GM23248 (cell line): Measurements from ENCODE around the gene GPR149. TPM values are rescaled to one million over a fixed set of nuclear protein-coding genes. Genes with fewer than 3 reads are reported as not detected.
A peak's percentile ranks its signal among the peaks of the same experiment; 100 is the strongest.

Source experiments
- DNase-seq: peaks from one replicate; pipeline ENCODE4 v3.0.0-alpha.2; 2015
- H2AFZ ChIP-seq: fragments of 200-600 bp; sonication (generic); 2 replicates; pipeline ENCODE4 v1.6.1; 2016; ENCODE audit warnings: antibody characterized with exemption
- H3F3A ChIP-seq: fragments of 200-600 bp; sonication (generic); 2 replicates; pipeline ENCODE4 v1.6.1; 2016; ENCODE audit warnings: mild to moderate bottlenecking, antibody characterized with exemption, mixed run types; ENCODE audit not compliant: insufficient read depth
- H3K27ac ChIP-seq: fragments of 200-600 bp; sonication (generic); 2 replicates; pipeline ENCODE4 v1.5.1; 2016; ENCODE audit warnings: mild to moderate bottlenecking
- H3K27me3 ChIP-seq: fragments of 200-600 bp; sonication (generic); replicated peaks from 2 replicates; pipeline ENCODE4 v1.6.1; 2016; ENCODE audit warnings: mild to moderate bottlenecking; ENCODE audit not compliant: insufficient read depth
- H3K36me3 ChIP-seq: fragments of 200-600 bp; sonication (generic); 2 replicates; pipeline ENCODE4 v1.6.1; 2016; ENCODE audit warnings: low read depth, mild to moderate bottlenecking
- H3K4me1 ChIP-seq: fragments of 200-600 bp; sonication (generic); 2 replicates; pipeline ENCODE4 v1.6.1; 2016; ENCODE audit warnings: mild to moderate bottlenecking; ENCODE audit not compliant: insufficient read depth
- H3K4me2 ChIP-seq: fragments of 200-600 bp; sonication (generic); one replicate; pipeline ENCODE4 v1.6.1; 2016; ENCODE audit warnings: mild to moderate bottlenecking; ENCODE audit not compliant: unreplicated experiment
- H3K4me3 ChIP-seq: fragments of 200-600 bp; sonication (generic); 2 replicates; pipeline ENCODE4 v1.5.1; 2016; ENCODE audit warnings: mild to moderate bottlenecking
- H3K79me2 ChIP-seq: fragments of 200-600 bp; sonication (generic); 2 replicates; pipeline ENCODE4 v1.6.1; 2016; ENCODE audit warnings: mild to moderate bottlenecking; ENCODE audit not compliant: insufficient read depth
- H3K9ac ChIP-seq: fragments of 200-600 bp; sonication (generic); 2 replicates; pipeline ENCODE4 v1.6.1; 2016; ENCODE audit warnings: mild to moderate bottlenecking
- H3K9me2 ChIP-seq: fragments of 200-600 bp; sonication (generic); 2 replicates; pipeline ENCODE4 v1.6.1; 2016; ENCODE audit warnings: mixed run types, mild to moderate bottlenecking, moderate library complexity; ENCODE audit not compliant: insufficient read depth
- H3K9me3 ChIP-seq: fragments of 200-600 bp; sonication (generic); one replicate; pipeline ENCODE4 v1.6.1; 2017; ENCODE audit warnings: low read depth
- H4K20me1 ChIP-seq: fragments of 200-600 bp; sonication (generic); 2 replicates; pipeline ENCODE4 v1.6.0; 2016; ENCODE audit not compliant: insufficient read depth
- EZH2 ChIP-seq: fragments of 200-600 bp; sonication (generic); IDR thresholded peaks from 2 replicates; pipeline ENCODE4 v1.6.1; 2018; ENCODE audit warnings: antibody characterized with exemption, mild to moderate bottlenecking; ENCODE audit not compliant: insufficient read depth, poor library complexity, severe bottlenecking
- EZH2phosphoT487 ChIP-seq: fragments of 200-600 bp; sonication (generic); IDR thresholded peaks from 2 replicates; pipeline ENCODE4 v1.6.1; 2018; ENCODE audit warnings: antibody characterized with exemption, moderate library complexity, mild to moderate bottlenecking, low read depth; ENCODE audit not compliant: insufficient read depth
- WGBS, 2 experiments: methylation state at CpG; one replicate each; pipeline ENCODE4 v1.1.6; 2015 to 2017; ENCODE audit warnings: low lambda C conversion rate in 2 of 2, low coverage in 1 of 2; ENCODE audit errors: missing lambda C conversion rate in 2 of 2; 5-methylcytosine and 5-hydroxymethylcytosine counted together
- in situ Hi-C: fragments of 300-500 bp; cut with MboI; formaldehyde crosslinking; loops from 2 replicates; pipeline ENCODE4 v1.15.0; 2020
- polyA plus RNA-seq: library from polyadenylated mRNA; unstranded; fragments of >200 nt; fragmentation: Nextera tagmentation; extraction: Ambion mirVana; gene quantifications from 2 replicates; pipeline ENCODE4 v1.2.1, GENCODE V29; 2016
- total RNA-seq: library from RNA; depleted of rRNA; stranded (reverse); fragments of >200 nt; shearing (Covaris generic); gene quantifications from 2 replicates; pipeline ENCODE4 v1.2.3, GENCODE V29; 2014

The GPR149 gene
- total and polyA plus RNA-seq, 2 experiments from 2014 or later, result not detected

- Histone ChIP-seq H3K9me2 (no peaks in the 10 kb centered on the region; the same call in 1 of the 2 replicates), H3K4me1 (no peaks in the 10 kb centered on the region), H3K79me2 (no peaks in the 10 kb centered on the region), H3K27me3 (no peaks in the 10 kb centered on the region), H3K9ac (no peak overlapping the region), H3K4me2 (no peak overlapping the region), H3K36me3 (no peaks in the 10 kb centered on the region), H3F3A (no peaks in the 10 kb centered on the region), H3K4me3 (no peak overlapping the region), H2AFZ (no peak overlapping the region), H3K9me3 (no peaks in the 10 kb centered on the region), H4K20me1 (no peaks in the 10 kb centered on the region), H3K27ac (no peak overlapping the region)
- DNase-seq, result peak; percentile 28
- 2 to 3% methylated on average over 3 of the region's 3 CpGs for WGBS, 2 experiments
- TF ChIP-seq EZH2phosphoT487, result no peak
- no peak for TF ChIP-seq EZH2
- in situ Hi-C loops, result no loop called here
These were observed 8.9 kb downstream of the GPR149 start for GRCh38 chr3:154421083-154421482.

GRCh38 chr3:154398084-154398967 lies 31.7 kb downstream of the GPR149 start:
- H4K20me1 ChIP-seq, result no peaks in the 10 kb centered on the region
- no peak overlapping the region for H3K27ac ChIP-seq
- H3K79me2 ChIP-seq, result no peaks in the 10 kb centered on the region
- H3K4me2 ChIP-seq, result no peak overlapping the region
- no peaks in the 10 kb centered on the region for H3K4me1 ChIP-seq
- H3F3A ChIP-seq, result no peaks in the 10 kb centered on the region
- DNase-seq, result no peak
- no peaks in the 10 kb centered on the region for H3K36me3 ChIP-seq
- H3K27me3 ChIP-seq, result no peaks in the 10 kb centered on the region
- in situ Hi-C loops, result no loop called here
- no peak overlapping the region for H3K9ac ChIP-seq
- H3K9me2 ChIP-seq, result no peaks in the 10 kb centered on the region
- H2AFZ ChIP-seq, result no peak overlapping the region
- WGBS, 2 experiments, result 12 to 13% methylated on average over 3 of the region's 3 CpGs
- TF ChIP-seq EZH2, result no peak
- no peak for TF ChIP-seq EZH2phosphoT487
- H3K4me3 ChIP-seq, result no peak overlapping the region
- H3K9me3 ChIP-seq, result no peaks in the 10 kb centered on the region

- H4K20me1 ChIP-seq, result no peaks in the 10 kb centered on the region
- in situ Hi-C loops, result no loop called here
- no peak overlapping the region for H2AFZ ChIP-seq
- no peaks in the 10 kb centered on the region for H3K9me3 ChIP-seq
- H3K4me2 ChIP-seq, result no peak overlapping the region
- H3K4me3 ChIP-seq, result no peak overlapping the region
- no peak for DNase-seq
- TF ChIP-seq EZH2 (no peak), EZH2phosphoT487 (no peak)
- no peak overlapping the region for H3K27ac ChIP-seq
- H3K9ac ChIP-seq, result no peak overlapping the region
- H3K9me2 ChIP-seq, result no peaks in the 10 kb centered on the region
- no peaks in the 10 kb centered on the region for H3K79me2 ChIP-seq
- H3F3A ChIP-seq, result no peaks in the 10 kb centered on the region
- 43 to 47% methylated on average over 3 of the region's 3 CpGs for WGBS, 2 experiments
- H3K36me3 ChIP-seq, result no peaks in the 10 kb centered on the region
- no peaks in the 10 kb centered on the region for H3K27me3 ChIP-seq
- H3K4me1 ChIP-seq, result no peaks in the 10 kb centered on the region
These were observed 40.1 kb downstream of the GPR149 start for GRCh38 chr3:154389861-154390260.

GRCh38 chr3:154384479-154384878 lies 45.5 kb downstream of the GPR149 start:
- no peak overlapping the region for H3K27ac ChIP-seq
- H3K4me1 ChIP-seq, result no peaks in the 10 kb centered on the region
- in situ Hi-C loops, result no loop called here
- no peaks in the 10 kb centered on the region for H3K9me3 ChIP-seq
- H3K4me3 ChIP-seq, result no peak overlapping the region
- no peak overlapping the region for H3K4me2 ChIP-seq
- H3K9ac ChIP-seq, result no peak overlapping the region
- no peaks in the 10 kb centered on the region for H3K27me3 ChIP-seq
- H4K20me1 ChIP-seq, result no peaks in the 10 kb centered on the region
- H3K36me3 ChIP-seq, result no peaks in the 10 kb centered on the region
- H3K9me2 ChIP-seq, result no peaks in the 10 kb centered on the region
- no peak for TF ChIP-seq EZH2
- TF ChIP-seq EZH2phosphoT487, result no peak
- H3K79me2 ChIP-seq, result no peaks in the 10 kb centered on the region
- DNase-seq, result no peak
- H3F3A ChIP-seq, result no peaks in the 10 kb centered on the region
- no peak overlapping the region for H2AFZ ChIP-seq

- 0 to 4% methylated on average over 2 of the region's 2 CpGs for WGBS, 2 experiments
- no peaks in the 10 kb centered on the region for H3F3A ChIP-seq
- no peak overlapping the region for H3K4me3 ChIP-seq
- DNase-seq, result no peak
- H3K36me3 ChIP-seq, result no peaks in the 10 kb centered on the region
- no peaks in the 10 kb centered on the region for H3K27me3 ChIP-seq
- H3K9me2 ChIP-seq, result no peaks in the 10 kb centered on the region
- H3K4me2 ChIP-seq, result no peak overlapping the region
- H3K27ac ChIP-seq, result no peak overlapping the region
- H3K9me3 ChIP-seq, result no peaks in the 10 kb centered on the region
- H3K9ac ChIP-seq, result no peak overlapping the region
- no peaks in the 10 kb centered on the region for H3K4me1 ChIP-seq
- no peaks in the 10 kb centered on the region for H4K20me1 ChIP-seq
- no peak overlapping the region for H2AFZ ChIP-seq
- in situ Hi-C loops, result no loop called here
- H3K79me2 ChIP-seq, result no peaks in the 10 kb centered on the region
- TF ChIP-seq EZH2phosphoT487 (no peak), EZH2 (no peak)
These were observed 51.7 kb downstream of the GPR149 start for GRCh38 chr3:154378311-154378710.
